IMR-90 (cell line): Measurements from ENCODE around the gene CABS1. TPM values are rescaled to one million over a fixed set of nuclear protein-coding genes. Genes with fewer than 3 reads are reported as not detected.

Experiments used
- ATAC-seq: fragments of 200-7000 bp; cut with Tn5 transposase; 2 replicates; pipeline ENCODE4 v1.9.1; 2020; ENCODE audit warnings: low read depth, mild to moderate bottlenecking, moderate library complexity
- BruUV-seq: library from RNA; stranded (reverse); fragments of 400-500 nt; replicated peaks from 2 replicates; lab custom pipeline; 2021; lab: Mats Ljungman, UMichigan
- CTCF ChIA-PET: fragments of 300-600 bp; formaldehyde crosslinking; extraction: SDS; loops from one replicate; lab custom pipeline; 2021; ENCODE audit warnings: antibody characterized with exemption; lab: Yijun Ruan, JAX
- POLR2A ChIA-PET: fragments of 300-600 bp; sonication (Branson Sonifier 250); formaldehyde crosslinking; loops from one replicate; lab custom pipeline; 2022; ENCODE audit warnings: antibody characterized with exemption; ENCODE audit not compliant: unreplicated experiment; lab: Charles Lee
- DNase-seq: peaks from one replicate; pipeline ENCODE4 v3.0.0; 2013
- H2AFZ ChIP-seq: replicated peaks from 2 replicates; pipeline ENCODE3; 2013; ENCODE audit warnings: low read length, mild to moderate bottlenecking; ENCODE audit not compliant: poor library complexity
- H2AK5ac ChIP-seq: 2 replicates; pipeline ENCODE4 v1.6.1; 2013; ENCODE audit warnings: low read depth, low read length, inconsistent platforms
- H2AK9ac ChIP-seq: replicated peaks from 2 replicates; pipeline ENCODE3; 2013; ENCODE audit warnings: mild to moderate bottlenecking, low read depth, low read length, moderate library complexity; ENCODE audit not compliant: poor library complexity
- H2BK120ac ChIP-seq: 2 replicates; pipeline ENCODE4 v1.6.1; 2013; ENCODE audit warnings: low read depth, low read length, inconsistent platforms
- H2BK15ac ChIP-seq: 3 replicates; pipeline ENCODE4 v1.6.1; 2013; ENCODE audit warnings: low read depth, low read length, inconsistent platforms
- H2BK20ac ChIP-seq: 2 replicates; pipeline ENCODE4 v1.6.1; 2013; ENCODE audit warnings: low read depth, mild to moderate bottlenecking, inconsistent platforms, low read length, moderate library complexity
- H2BK5ac ChIP-seq: 2 replicates; pipeline ENCODE4 v1.6.1; 2013; ENCODE audit warnings: mild to moderate bottlenecking, low read depth, low read length, inconsistent platforms; ENCODE audit not compliant: poor library complexity, severe bottlenecking
- H3K14ac ChIP-seq: replicated peaks from 2 replicates; pipeline ENCODE4 v1.6.1; 2013; ENCODE audit warnings: low read depth, low read length, inconsistent platforms
- H3K18ac ChIP-seq: 2 replicates; pipeline ENCODE4 v1.6.1; 2013; ENCODE audit warnings: low read depth, low read length, control low read depth
- H3K23ac ChIP-seq: 2 replicates; pipeline ENCODE4 v1.6.1; 2013; ENCODE audit warnings: low read depth, low read length, inconsistent platforms
- H3K27ac ChIP-seq: 2 replicates; pipeline ENCODE4 v1.5.1; 2013; ENCODE audit warnings: mild to moderate bottlenecking, control low read depth, low read length; ENCODE audit not compliant: insufficient read depth
- H3K27me3 ChIP-seq: 2 replicates; pipeline ENCODE4 v1.6.1; 2013; ENCODE audit warnings: low read length; ENCODE audit not compliant: control insufficient read depth, insufficient read depth
- H3K36me3 ChIP-seq: 2 replicates; pipeline ENCODE4 v1.6.1; 2013; ENCODE audit warnings: low read length, mixed read lengths; ENCODE audit not compliant: control insufficient read depth, insufficient read depth
- H3K4ac ChIP-seq: 2 replicates; pipeline ENCODE4 v1.6.1; 2013; ENCODE audit warnings: low read depth, low read length, inconsistent platforms
- H3K4me1 ChIP-seq: 2 replicates; pipeline ENCODE4 v1.6.1; 2013; ENCODE audit warnings: low read length, mixed read lengths; ENCODE audit not compliant: control insufficient read depth, insufficient read depth
- H3K4me2 ChIP-seq: 2 replicates; pipeline ENCODE4 v1.6.1; 2013; ENCODE audit warnings: low read depth, mild to moderate bottlenecking, control low read depth, low read length, moderate library complexity
- H3K4me3 ChIP-seq: 2 replicates; pipeline ENCODE4 v1.5.1; 2013; ENCODE audit warnings: low read depth, mild to moderate bottlenecking, control low read depth, low read length, moderate library complexity; ENCODE audit not compliant: insufficient read depth
- H3K56ac ChIP-seq: 2 replicates; pipeline ENCODE4 v1.6.1; 2013; ENCODE audit warnings: low read length, inconsistent platforms; ENCODE audit not compliant: insufficient read depth; ENCODE audit errors: extremely low read depth
- H3K79me1 ChIP-seq, 2 experiments: 2 replicates each; pipeline ENCODE4 v1.6.1; 2013; ENCODE audit warnings: low read length in 2 of 2, inconsistent platforms in 1 of 2, low read depth in 1 of 2
- H3K9ac ChIP-seq: 2 replicates; pipeline ENCODE4 v1.6.1; 2013; ENCODE audit warnings: low read depth, low read length, control low read depth
- H3K9me1 ChIP-seq: 2 replicates; pipeline ENCODE4 v1.6.1; 2013; ENCODE audit warnings: low read length, inconsistent platforms; ENCODE audit not compliant: insufficient read depth
- H3K9me3 ChIP-seq: 2 replicates; pipeline ENCODE4 v1.6.1; 2013; ENCODE audit warnings: low read length; ENCODE audit not compliant: control insufficient read depth, insufficient read depth
- H4K20me1 ChIP-seq: 2 replicates; pipeline ENCODE4 v1.6.1; 2013; ENCODE audit warnings: low read length, inconsistent platforms; ENCODE audit not compliant: insufficient read depth
- H4K5ac ChIP-seq: 2 replicates; pipeline ENCODE4 v1.6.1; 2013; ENCODE audit warnings: mild to moderate bottlenecking, low read depth, low read length, control low read depth
- H4K8ac ChIP-seq, 2 experiments: 2 replicates each; pipeline ENCODE4 v1.6.1; 2013; ENCODE audit warnings: low read depth in 2 of 2, low read length in 2 of 2, control low read depth in 1 of 2, inconsistent platforms in 1 of 2
- H4K91ac ChIP-seq: 2 replicates; pipeline ENCODE4 v1.6.1; 2013; ENCODE audit warnings: low read depth, low read length, inconsistent platforms; ENCODE audit not compliant: insufficient read depth
- BHLHE40 ChIP-seq: fragments of 150-350 bp; IDR thresholded peaks from 2 replicates; pipeline ENCODE4 v1.6.1; 2016; ENCODE audit warnings: mild to moderate bottlenecking, low read depth, low read length
- CEBPB ChIP-seq: IDR thresholded peaks from 2 replicates; pipeline ENCODE4 v1.6.1; 2012; ENCODE audit warnings: low read depth, low read length, improper control_type of control experiment
- CHD1 ChIP-seq: IDR thresholded peaks from 2 replicates; pipeline ENCODE4 v1.6.1; 2012; ENCODE audit warnings: low read depth, low read length, improper control_type of control experiment
- ELK1 ChIP-seq: fragments of 150-350 bp; IDR thresholded peaks from 2 replicates; pipeline ENCODE4 v1.6.1; 2016; ENCODE audit warnings: low read depth, mild to moderate bottlenecking, low read length, moderate library complexity, borderline replicate concordance
- FOS ChIP-seq: fragments of 150-350 bp; IDR thresholded peaks from 2 replicates; pipeline ENCODE4 v1.6.1; 2016; ENCODE audit warnings: low read depth, low read length
- MAFK ChIP-seq: IDR thresholded peaks from 2 replicates; pipeline ENCODE4 v1.6.1; 2012; ENCODE audit warnings: low read depth, low read length, improper control_type of control experiment
- MAZ ChIP-seq: IDR thresholded peaks from 2 replicates; pipeline ENCODE4 v1.6.1; 2012; ENCODE audit warnings: low read depth, mild to moderate bottlenecking, low read length, improper control_type of control experiment, moderate library complexity, borderline replicate concordance
- MXI1 ChIP-seq: IDR thresholded peaks from 2 replicates; pipeline ENCODE4 v1.6.1; 2012; ENCODE audit warnings: low read depth, mild to moderate bottlenecking, low read length, moderate library complexity, borderline replicate concordance
- NFE2L2 ChIP-seq: fragments of 150-350 bp; IDR thresholded peaks from 2 replicates; pipeline ENCODE4 v1.6.1; 2016; ENCODE audit warnings: low read depth, mild to moderate bottlenecking, low read length
- POLR2A ChIP-seq: IDR thresholded peaks from 2 replicates; pipeline ENCODE4 v1.6.1; 2012; ENCODE audit warnings: mild to moderate bottlenecking, low read depth, low read length
- RAD21 ChIP-seq: IDR thresholded peaks from 2 replicates; pipeline ENCODE4 v1.6.1; 2012; ENCODE audit warnings: low read length, improper control_type of control experiment
- RCOR1 ChIP-seq: IDR thresholded peaks from 2 replicates; pipeline ENCODE4 v1.6.1; 2012; ENCODE audit warnings: mild to moderate bottlenecking, low read length, improper control_type of control experiment; ENCODE audit not compliant: insufficient replicate concordance
- RFX5 ChIP-seq: IDR thresholded peaks from 2 replicates; pipeline ENCODE4 v1.8.0; 2012; ENCODE audit warnings: low read depth, mild to moderate bottlenecking, low read length, moderate library complexity
- SMC3 ChIP-seq: fragments of 150-350 bp; IDR thresholded peaks from 2 replicates; pipeline ENCODE4 v1.6.1; 2016; ENCODE audit warnings: low read depth, mild to moderate bottlenecking, antibody characterized with exemption, low read length, moderate library complexity
- dilution Hi-C: fragments of 300-500 bp; cut with HindIII; formaldehyde crosslinking; loops from one replicate; pipeline ENCODE4 v1.14.3; 2018; ENCODE audit warnings: low sequenced_read_pairs; ENCODE audit not compliant: unreplicated experiment
- in situ Hi-C: fragments of 300-500 bp; cut with MboI; formaldehyde crosslinking; loops from 3 replicates; pipeline ENCODE4 v1.14.3; 2019; ENCODE audit warnings: low sequenced_read_pairs, inconsistent platforms, mixed read lengths
- intact Hi-C: fragments of 100-400 bp; cut with micrococcal nuclease; formaldehyde crosslinking; loops from 2 replicates; pipeline ENCODE4 v1.10.0; 2022
- polyA plus RNA-seq, 3 experiments: library from polyadenylated mRNA; depleted of rRNA; stranded (reverse); fragments of >200 nt; gene quantifications; 2 replicates each; pipeline ENCODE4 v1.2.3, GENCODE V29; 2012; ENCODE audit warnings: low replicate concordance in 1 of 3
- total RNA-seq: library from RNA; depleted of rRNA; stranded (reverse); fragments of >200 nt; gene quantifications from 2 replicates; pipeline ENCODE4 v1.2.3, GENCODE V29; 2012
- TF ChIP-seq, protein P1 (sequence below): conservative IDR thresholded peaks from 2 replicates; pipeline ENCODE4 v1.5.1; 2012; ENCODE audit warnings: mild to moderate bottlenecking, low read depth, low read length, improper control_type of control experiment
- TF ChIP-seq, protein P2 (sequence below): fragments of 150-350 bp; IDR thresholded peaks from 2 replicates; pipeline ENCODE4 v1.6.1; 2017; ENCODE audit warnings: mild to moderate bottlenecking, antibody characterized with exemption, low read length, low read depth

Gene CABS1
- total and polyA plus RNA-seq, 2 of the 4 experiments (the other 2 are of a cell fraction) = not detected

DNA sequence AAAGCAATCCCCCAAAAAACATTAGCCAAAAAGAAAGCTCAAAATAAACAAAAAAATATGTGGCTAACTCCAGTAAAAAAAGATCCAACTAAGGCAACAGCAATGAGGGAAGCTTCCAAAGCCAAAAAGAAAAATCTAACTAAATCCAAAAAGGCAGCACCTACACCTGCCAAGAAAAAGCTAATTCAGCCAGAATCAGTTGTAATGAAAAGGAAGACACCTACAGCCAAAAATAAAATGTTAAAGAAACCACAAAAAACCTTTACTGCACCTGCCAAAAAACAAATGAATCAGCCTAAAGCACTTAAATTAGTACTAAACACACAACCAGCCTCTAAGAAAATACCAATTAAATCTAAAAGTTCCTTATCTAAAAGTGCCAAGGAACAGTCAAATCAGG lies 37.2 kb upstream of the CABS1 start:
- Histone ChIP-seq H3K9me3 (no peaks in the 10 kb centered on the region), H3K36me3 (no peaks in the 10 kb centered on the region), H3K4me3 (no peak overlapping the region), H3K18ac (no peak overlapping the region), H3K27ac (no peak overlapping the region), H2BK5ac (no peak overlapping the region), H3K79me1 (no peaks in the 10 kb centered on the region), H4K8ac (no peak overlapping the region), H3K9me1 (no peaks in the 10 kb centered on the region), H4K5ac (no peak overlapping the region), H2AK9ac (no peak overlapping the region), H3K9ac (no peak overlapping the region), H4K91ac (no peak overlapping the region), H2AFZ (no peak overlapping the region), H3K14ac (no peak overlapping the region), H2BK15ac (no peak overlapping the region), H3K23ac (no peak overlapping the region), H2AK5ac (no peak overlapping the region), H4K20me1 (no peaks in the 10 kb centered on the region), H3K27me3 (no peaks in the 10 kb centered on the region), H3K4ac (no peak overlapping the region), H3K4me1 (no peaks in the 10 kb centered on the region), H2BK120ac (no peak overlapping the region), H3K56ac (no peak overlapping the region), H2BK20ac (no peak overlapping the region), H3K4me2 (no peak overlapping the region)
- CTCF ChIA-PET = interaction anchor here (0.7 kb wide), 1 partner anchor 475 kb away, joined by 3 read pairs; no protein-coding TSS in a partner anchor
- DNase-seq (no peak), ATAC-seq (no peak)
- TF ChIP-seq CHD1 (no peak), RFX5 (no peak), BHLHE40 (no peak), SMC3 (no peak), NFE2L2 (no peak), RAD21 (no peak), FOS (no peak), POLR2A (no peak), MAZ (no peak), MXI1 (no peak), ELK1 (no peak), CEBPB (no peak), MAFK (no peak), RCOR1 (no peak)
- TF ChIP-seq, protein P1, sequence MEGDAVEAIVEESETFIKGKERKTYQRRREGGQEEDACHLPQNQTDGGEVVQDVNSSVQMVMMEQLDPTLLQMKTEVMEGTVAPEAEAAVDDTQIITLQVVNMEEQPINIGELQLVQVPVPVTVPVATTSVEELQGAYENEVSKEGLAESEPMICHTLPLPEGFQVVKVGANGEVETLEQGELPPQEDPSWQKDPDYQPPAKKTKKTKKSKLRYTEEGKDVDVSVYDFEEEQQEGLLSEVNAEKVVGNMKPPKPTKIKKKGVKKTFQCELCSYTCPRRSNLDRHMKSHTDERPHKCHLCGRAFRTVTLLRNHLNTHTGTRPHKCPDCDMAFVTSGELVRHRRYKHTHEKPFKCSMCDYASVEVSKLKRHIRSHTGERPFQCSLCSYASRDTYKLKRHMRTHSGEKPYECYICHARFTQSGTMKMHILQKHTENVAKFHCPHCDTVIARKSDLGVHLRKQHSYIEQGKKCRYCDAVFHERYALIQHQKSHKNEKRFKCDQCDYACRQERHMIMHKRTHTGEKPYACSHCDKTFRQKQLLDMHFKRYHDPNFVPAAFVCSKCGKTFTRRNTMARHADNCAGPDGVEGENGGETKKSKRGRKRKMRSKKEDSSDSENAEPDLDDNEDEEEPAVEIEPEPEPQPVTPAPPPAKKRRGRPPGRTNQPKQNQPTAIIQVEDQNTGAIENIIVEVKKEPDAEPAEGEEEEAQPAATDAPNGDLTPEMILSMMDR = no peak
- TF ChIP-seq, protein P2, sequence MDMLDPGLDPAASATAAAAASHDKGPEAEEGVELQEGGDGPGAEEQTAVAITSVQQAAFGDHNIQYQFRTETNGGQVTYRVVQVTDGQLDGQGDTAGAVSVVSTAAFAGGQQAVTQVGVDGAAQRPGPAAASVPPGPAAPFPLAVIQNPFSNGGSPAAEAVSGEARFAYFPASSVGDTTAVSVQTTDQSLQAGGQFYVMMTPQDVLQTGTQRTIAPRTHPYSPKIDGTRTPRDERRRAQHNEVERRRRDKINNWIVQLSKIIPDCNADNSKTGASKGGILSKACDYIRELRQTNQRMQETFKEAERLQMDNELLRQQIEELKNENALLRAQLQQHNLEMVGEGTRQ = no peak
- in situ Hi-C loops = no loop called here
- intact Hi-C loops = no loop called here
- POLR2A ChIA-PET = no interaction called here
- dilution Hi-C loops = no loop called here
- BruUV-seq = no TSS peak
